Stomach (tissue), 9 donors: Measurements from ENCODE around the gene RPL18. TPM values are rescaled to one million over a fixed set of nuclear protein-coding genes. Genes with fewer than 3 reads are reported as not detected.
"Not testable (repeated sequence)": the region's sequence is repeated elsewhere in the genome, so short reads cannot be mapped to it uniquely, and the experiment has no call there.

Source experiments
- DNase-seq, 2 donors: peaks; one replicate each; pipeline versions ENCODE4 v3.0.0 to v3.0.0-alpha.2; 2013 to 2019
- H3K27ac ChIP-seq, 5 donors: fragments of 200-600 bp in 4 of 5; sonication (generic) in 4 of 5; one replicate each; pipeline ENCODE4 v1.5.1; 2013 to 2019; ENCODE audit warnings: mild to moderate bottlenecking in 1 of 5, moderate library complexity in 1 of 5
- H3K27me3 ChIP-seq, 3 donors: fragments of 200-600 bp; sonication (generic); one replicate each; pipeline ENCODE4 v1.5.1; 2017 to 2019; ENCODE audit warnings: mixed run types in 1 of 3
- H3K36me3 ChIP-seq, 4 donors: fragments of 200-600 bp; sonication (generic); 1 replicate in 3 of 4; 2 replicates in 1 of 4; pipeline ENCODE4 v1.5.1; 2016 to 2019
- H3K4me1 ChIP-seq, 4 donors: fragments of 200-600 bp; sonication (generic); one replicate each; pipeline ENCODE4 v1.5.1; 2016 to 2019
- H3K4me3 ChIP-seq, 4 donors: fragments of 200-600 bp; sonication (generic) in 3 of 4; one replicate each; pipeline ENCODE4 v1.5.1; 2016 to 2019; ENCODE audit warnings: mild to moderate bottlenecking in 1 of 4
- H3K9me3 ChIP-seq, 4 donors: fragments of 200-600 bp; sonication (generic); one replicate each; pipeline ENCODE4 v1.5.1; 2016 to 2019
- CTCF ChIP-seq, 7 experiments: fragments of 450-650 bp in 4 of 7; fragments of 200-600 bp in 3 of 7; sonication (generic) in 3 of 7; IDR thresholded peaks; one replicate each; pipeline ENCODE4 v1.5.1; 2016 to 2019; ENCODE audit warnings: antibody characterized with exemption in 7 of 7, control low read depth in 2 of 7, mild to moderate bottlenecking in 1 of 7
- EP300 ChIP-seq: sonication (generic); formaldehyde crosslinking; IDR thresholded peaks from one replicate; pipeline ENCODE4 v1.6.1; 2017; ENCODE audit warnings: antibody characterized with exemption
- POLR2A ChIP-seq, 4 donors: fragments of 450-650 bp; IDR thresholded peaks; one replicate each; pipeline ENCODE4 v1.6.1; 2016; ENCODE audit warnings: antibody characterized with exemption in 4 of 4, control low read depth in 2 of 4, mild to moderate bottlenecking in 1 of 4, moderate library complexity in 1 of 4
- POLR2AphosphoS5 ChIP-seq, 3 donors: sonication (generic); formaldehyde crosslinking; IDR thresholded peaks; one replicate each; pipeline ENCODE4 v1.6.1; 2016; ENCODE audit warnings: antibody characterized with exemption in 3 of 3
- WGBS, 5 donors: extraction: QIAGEN DNeasy Blood & Tissue Kit in 3 of 5; methylation state at CpG; one replicate each; pipeline versions ENCODE4 v1.1.5 to v1.1.7; 2013 to 2018; 5-methylcytosine and 5-hydroxymethylcytosine counted together
- intact Hi-C: fragments of 100-400 bp; cut with DNase I; formaldehyde crosslinking; loops from one replicate; pipeline ENCODE4 v1.15.1; 2023; ENCODE audit warnings: low total_unique reads
- polyA plus RNA-seq, 3 donors: library from polyadenylated mRNA; stranded (reverse); fragments of 200-250 nt; gene quantifications; one replicate each; pipeline ENCODE4 v1.2.3, GENCODE V29; 2013
- total RNA-seq, 5 donors: library from RNA; depleted of rRNA; stranded (reverse); fragments of >200 nt; gene quantifications; one replicate each; pipeline versions ENCODE4 v1.1.0 to v1.2.3, GENCODE V29; 2014 to 2016
- donor health status: healthy with polysubstance abuse.
- donor health status: Bipolar disorder and iron deficiency.
- donor health status: healthy.

The RPL18 gene
- total and polyA plus RNA-seq, 8 donors, result 1,272 to 3,739 (median 2,415) TPM

- intact Hi-C loops, result no loop called here
- Histone ChIP-seq H3K27me3 (no peaks in the 10 kb centered on the region), H3K36me3 (peaks cover 0 to 31% (median 15%) of the 10 kb centered on the region in 4 donors), H3K4me1 (peaks cover 65 to 90% (median 86%) of the 10 kb centered on the region in 4 donors), H3K27ac (peak overlapping the region; percentile 3 to 98 (median 93)), H3K4me3 (peak overlapping the region in 3 of 4 donors; percentile 62 to 81 (median 77)), H3K9me3 (no peaks in the 10 kb centered on the region)
- DNase-seq, result peak in 1 of 2 donors; percentile 47
- TF ChIP-seq CTCF (IDR thresholded peaks at IDR 0.05), result no peak
- TF ChIP-seq EP300, result no peak
- TF ChIP-seq POLR2A (IDR thresholded peaks at IDR 0.05), result no peak
- TF ChIP-seq POLR2AphosphoS5 (IDR thresholded peaks at IDR 0.05), result no peak
- 54 to 60% (median 56%) methylated on average over 22 of the region's 22 CpGs for WGBS, 5 donors
Measured at GRCh38 chr19:48633148-48634035, 14.4 kb upstream of the RPL18 start.

GRCh38 chr19:48632692-48633147, 13.7 kb upstream of the RPL18 start:
- Histone ChIP-seq H3K36me3 (peaks cover 0 to 31% (median 18%) of the 10 kb centered on the region in 4 donors), H3K4me1 (peaks cover 64 to 95% (median 86%) of the 10 kb centered on the region in 4 donors), H3K27ac (peak overlapping the region; percentile 3 to 98 (median 93)), H3K27me3 (no peaks in the 10 kb centered on the region), H3K4me3 (no peak overlapping the region), H3K9me3 (no peaks in the 10 kb centered on the region)
- intact Hi-C loops, result no loop called here
- DNase-seq, result no peak
- TF ChIP-seq POLR2AphosphoS5 (IDR thresholded peaks at IDR 0.05) (no peak), POLR2A (IDR thresholded peaks at IDR 0.05) (no peak), CTCF (IDR thresholded peaks at IDR 0.05) (no peak), EP300 (no peak)

- H3K4me3 ChIP-seq, DNase-seq, intact Hi-C loops, H3K9me3 ChIP-seq, H3K27me3 ChIP-seq: not testable (repeated sequence)
- WGBS, 5 donors, result 78 to 88% (median 87%) methylated on average over 11 of the region's 11 CpGs
- peaks cover 64 to 99% (median 89%) of the 10 kb centered on the region in 4 donors for H3K4me1 ChIP-seq
- H3K27ac ChIP-seq, result peak overlapping the region in 4 of 5 donors; percentile 90 to 98 (median 96)
- peaks cover 0 to 33% (median 19%) of the 10 kb centered on the region in 4 donors for H3K36me3 ChIP-seq
Measured at GRCh38 chr19:48632286-48632685, 13.3 kb upstream of the RPL18 start.

- TF ChIP-seq POLR2AphosphoS5 (IDR thresholded peaks at IDR 0.05), result no peak
- no peak for TF ChIP-seq CTCF (IDR thresholded peaks at IDR 0.05)
- no peak for TF ChIP-seq POLR2A (IDR thresholded peaks at IDR 0.05)
- TF ChIP-seq EP300, result no peak
- Histone ChIP-seq H3K27me3 (no peaks in the 10 kb centered on the region), H3K27ac (peak overlapping the region; percentile 85 to 98 (median 93)), H3K4me1 (peaks cover 56 to 98% (median 84%) of the 10 kb centered on the region in 4 donors), H3K4me3 (peak overlapping the region in 2 of 4 donors; percentile 15 to 31), H3K9me3 (no peaks in the 10 kb centered on the region), H3K36me3 (peaks cover 0 to 42% (median 21%) of the 10 kb centered on the region in 4 donors)
- peak in 1 of 2 donors; percentile 48 for DNase-seq
- WGBS, 5 donors, result 38 to 78% (median 55%) methylated on average over 3 of the region's 3 CpGs
- intact Hi-C loops, result no loop called here
Measured at GRCh38 chr19:48631225-48631624, 12.2 kb upstream of the RPL18 start.
